ENCODE results near the gene GUCY2D.

DNA sequence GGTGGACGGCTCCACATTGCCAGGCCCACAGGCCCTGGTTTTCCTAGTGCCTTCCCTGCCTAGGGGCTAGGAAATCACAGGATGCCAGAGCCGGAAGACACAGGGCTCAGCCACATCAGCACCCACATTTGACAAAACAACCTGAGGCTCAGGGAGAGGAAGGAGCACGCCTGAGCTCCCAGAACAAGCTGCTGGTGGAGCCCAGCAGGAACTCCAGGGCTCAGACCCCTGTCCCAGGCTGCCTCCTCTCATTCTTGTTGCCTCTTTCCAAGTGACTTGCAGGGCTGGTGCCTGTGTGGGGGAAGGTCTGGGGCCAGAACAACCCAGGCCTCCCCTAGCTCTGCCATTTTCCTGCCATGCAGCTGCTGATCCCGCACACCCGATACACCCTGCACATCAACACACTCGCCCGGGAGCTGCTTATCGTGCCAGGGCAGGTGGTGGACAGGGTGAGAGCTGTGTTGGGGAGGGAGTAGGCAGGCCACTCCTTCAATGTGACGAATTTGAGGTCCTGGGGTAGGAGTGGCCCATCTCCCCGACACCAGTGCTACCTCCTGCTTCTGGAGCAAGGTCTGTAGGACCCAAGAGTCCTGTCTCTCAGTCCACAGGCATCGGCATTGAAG, 44.0 kb downstream of the GUCY2D start:
- TF ChIP-seq CTCF (IDR thresholded peaks at IDR 0.05): no peak
- TF ChIP-seq POLR2AphosphoS5 (IDR thresholded peaks at IDR 0.05; ENCODE audit: insufficient read depth in 1 of 2, low read depth in 1 of 2): no peak
- TF ChIP-seq POLR2A (IDR thresholded peaks at IDR 0.05): no peak
